HG03342 (cell line): ENCODE results near the gene MAP1LC3B2.

Experiments
- ATAC-seq: cut with Tn5 transposase; IDR thresholded peaks from one replicate; pipeline ENCODE4 v1.9.1; 2021; ENCODE audit warnings: mild to moderate bottlenecking, moderate library complexity; ENCODE audit not compliant: unreplicated experiment

Gene MAP1LC3B2

DNA sequence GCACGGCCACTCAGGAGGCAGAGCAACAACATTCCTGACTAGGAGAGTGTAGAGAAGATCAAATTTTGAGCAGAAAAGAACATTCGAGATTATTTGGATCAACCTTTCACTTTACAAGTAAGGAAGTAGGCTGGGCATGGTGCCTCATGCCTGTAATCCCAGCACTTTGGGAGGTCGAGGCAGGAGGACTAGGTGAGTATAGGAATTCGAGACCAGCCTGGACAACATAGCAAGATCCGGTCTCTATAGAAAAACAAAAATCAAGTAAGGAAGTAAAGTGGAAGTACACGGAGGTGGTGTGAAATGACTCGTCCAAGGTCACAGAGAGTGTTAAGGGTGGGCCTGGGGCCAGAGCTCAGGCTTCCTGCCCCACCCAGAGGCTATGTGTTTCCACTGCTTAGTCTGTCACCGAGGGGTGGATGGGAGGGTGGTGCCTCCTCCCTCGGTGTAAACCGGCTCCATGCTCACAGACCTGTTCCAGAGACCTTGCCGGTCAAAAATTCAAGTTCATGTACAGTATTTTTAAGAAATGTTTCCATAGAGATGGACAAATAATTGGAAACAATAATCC is 51.9 kb downstream of the MAP1LC3B2 start:
- no peak for ATAC-seq

DNA sequence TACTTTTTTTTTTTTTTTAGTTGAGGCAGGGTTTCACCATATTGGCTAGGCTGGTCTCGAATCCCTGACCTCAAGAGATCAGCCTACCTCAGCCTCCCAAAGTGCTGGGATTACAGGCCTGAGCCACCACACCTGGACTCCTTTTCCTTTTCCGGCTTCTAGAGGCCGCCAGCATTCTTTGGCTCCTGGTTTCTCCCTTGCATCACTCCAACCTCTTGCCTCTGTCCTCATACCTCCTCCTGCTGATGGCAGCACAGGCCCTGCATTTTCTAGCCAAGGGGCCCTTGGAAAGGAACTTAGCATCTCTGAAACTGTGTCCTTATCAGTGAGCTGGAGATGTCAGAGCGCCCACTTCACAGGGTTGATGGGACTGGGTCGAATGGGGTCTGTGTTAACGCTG is 53.3 kb downstream of the MAP1LC3B2 start:
- no peak for ATAC-seq

DNA sequence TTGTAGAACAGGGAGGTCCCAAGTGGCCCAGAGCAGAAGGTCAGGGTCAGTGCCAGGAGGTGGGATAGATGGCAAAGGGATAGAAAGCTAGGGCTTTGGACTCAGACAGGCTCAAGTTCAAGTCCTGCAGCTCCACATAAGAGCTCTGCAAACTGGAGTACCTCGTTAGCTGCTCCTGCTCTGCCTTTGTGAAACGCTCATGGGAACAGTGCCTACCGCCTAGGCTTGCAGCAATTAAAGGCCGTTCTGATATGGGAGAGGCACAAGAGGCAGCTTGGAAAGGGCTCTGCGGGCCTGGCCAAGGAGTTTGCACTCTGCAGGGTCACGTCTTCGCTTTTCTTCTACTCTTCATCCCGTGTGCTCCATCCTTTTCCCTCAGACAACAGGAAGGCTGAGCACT is 54.1 kb downstream of the MAP1LC3B2 start:
- no peak for ATAC-seq

DNA sequence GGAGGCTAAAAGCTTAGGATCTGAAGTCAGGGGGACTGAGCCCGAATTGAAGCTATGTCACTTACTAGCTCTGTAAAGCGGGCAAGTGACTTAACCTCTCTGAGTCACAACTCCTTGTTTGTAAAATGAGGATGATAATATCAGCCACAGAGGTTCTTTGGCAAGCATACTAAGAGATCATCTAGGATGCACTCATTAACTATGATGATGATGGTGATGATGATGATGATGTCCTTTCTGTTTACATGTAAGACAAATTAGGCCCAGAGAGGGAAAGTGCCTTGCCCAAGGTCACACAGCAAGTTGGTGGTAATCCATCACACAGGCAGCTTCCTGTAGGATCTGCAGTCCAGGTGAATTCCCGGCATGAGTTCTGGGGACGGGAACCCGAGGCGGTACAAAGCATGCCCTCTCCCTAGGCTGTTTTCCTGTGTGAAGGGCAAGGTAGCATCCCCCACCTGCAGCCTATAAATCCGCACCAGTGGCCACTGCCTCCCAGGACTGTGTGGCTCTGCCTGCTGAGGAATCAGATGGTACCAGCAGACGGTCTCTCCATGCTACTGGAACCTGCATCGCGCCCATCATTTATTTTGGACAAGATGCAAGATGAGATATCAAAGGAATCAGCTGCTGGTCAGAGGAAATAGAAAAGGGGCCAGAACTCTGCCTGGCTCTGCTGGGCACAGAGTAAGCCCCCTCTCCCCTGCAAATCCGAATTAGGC is 55.2 kb downstream of the MAP1LC3B2 start:
- ATAC-seq = no peak

DNA sequence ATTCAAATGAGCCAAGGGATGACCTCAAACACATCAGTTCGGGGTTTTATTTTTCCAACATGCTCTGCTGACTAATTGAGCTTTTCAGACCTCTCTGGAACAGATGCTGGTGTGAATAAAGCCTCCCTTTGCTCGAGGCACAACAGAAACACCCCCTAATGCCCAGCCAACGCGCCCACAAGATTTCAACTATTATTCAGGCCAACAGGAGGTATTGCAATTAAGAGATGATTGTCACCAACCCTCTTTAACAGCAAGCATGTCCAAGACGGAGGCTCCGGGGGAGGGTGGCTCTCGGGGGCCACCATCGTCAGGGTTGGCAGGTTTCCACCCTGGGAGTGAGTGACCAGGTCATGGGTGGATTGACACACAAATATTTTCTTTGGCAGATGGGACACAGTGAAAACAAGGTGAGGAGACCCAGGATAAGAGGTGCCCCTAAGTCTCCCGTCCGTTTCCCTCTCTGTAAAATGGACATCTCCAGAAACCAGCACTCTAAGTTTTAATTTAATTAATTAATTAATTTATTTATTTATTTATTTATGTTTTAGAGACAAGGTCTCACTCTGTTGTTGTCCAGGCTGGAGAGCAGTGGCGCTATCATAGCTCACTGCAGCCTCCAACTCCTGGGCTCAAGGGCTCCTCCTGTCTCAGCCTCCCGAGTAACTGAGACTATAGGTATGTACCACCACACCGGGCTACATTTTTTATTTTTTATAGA is 56.1 kb downstream of the MAP1LC3B2 start:
- no peak for ATAC-seq

DNA sequence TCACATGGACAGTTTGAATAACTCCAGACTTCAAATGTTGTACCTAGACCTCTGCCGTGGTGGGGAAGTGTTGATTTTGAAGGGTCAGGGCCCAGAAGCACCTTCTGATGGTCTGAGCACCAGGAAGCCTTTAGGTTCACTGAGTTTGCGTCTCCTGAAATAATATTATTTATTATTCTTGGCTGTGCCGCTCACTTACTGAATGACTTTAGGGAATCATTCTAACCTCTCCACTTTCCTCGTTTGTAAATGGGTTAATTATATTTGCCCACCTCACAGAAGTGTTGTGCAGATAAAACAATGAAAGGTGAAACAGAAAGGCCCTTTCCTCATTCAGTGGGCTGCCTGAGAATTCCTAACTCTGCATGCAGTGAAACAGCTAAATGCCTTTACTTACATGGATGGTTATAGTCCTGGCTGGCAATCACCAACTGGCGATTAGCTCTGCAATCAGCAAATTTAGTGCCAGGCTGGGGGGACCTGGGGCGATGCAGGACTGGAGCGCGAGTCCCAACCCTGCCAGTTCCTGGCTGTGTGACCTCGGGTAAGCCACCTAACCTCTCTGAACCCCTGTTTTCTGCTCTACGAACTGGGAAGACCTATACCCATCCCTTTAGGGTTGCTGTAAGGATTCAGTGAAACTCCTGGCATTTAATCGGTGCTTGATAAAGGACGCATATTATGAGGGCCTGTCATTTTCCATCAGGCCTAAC is 57.5 kb downstream of the MAP1LC3B2 start:
- no peak for ATAC-seq

DNA sequence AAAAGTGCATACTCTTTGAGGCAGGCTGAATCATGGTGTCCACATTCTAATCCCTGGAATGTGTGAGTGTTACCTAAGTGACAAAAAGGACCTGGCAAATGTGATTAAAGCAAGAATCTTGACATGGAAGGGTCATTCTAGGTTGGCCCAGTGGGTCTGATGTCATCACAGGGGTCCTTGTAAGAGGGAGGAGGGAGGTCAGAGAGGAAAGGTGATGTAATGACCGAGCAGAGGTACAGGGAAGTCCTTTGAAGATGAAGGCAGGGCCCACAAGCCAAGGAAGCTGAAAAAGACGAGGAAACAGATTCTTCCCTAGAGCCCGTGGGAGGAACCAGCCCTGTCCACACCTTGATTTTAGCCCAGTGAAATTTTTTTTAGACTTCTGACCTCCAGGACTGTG is 60.1 kb downstream of the MAP1LC3B2 start:
- no peak for ATAC-seq

DNA sequence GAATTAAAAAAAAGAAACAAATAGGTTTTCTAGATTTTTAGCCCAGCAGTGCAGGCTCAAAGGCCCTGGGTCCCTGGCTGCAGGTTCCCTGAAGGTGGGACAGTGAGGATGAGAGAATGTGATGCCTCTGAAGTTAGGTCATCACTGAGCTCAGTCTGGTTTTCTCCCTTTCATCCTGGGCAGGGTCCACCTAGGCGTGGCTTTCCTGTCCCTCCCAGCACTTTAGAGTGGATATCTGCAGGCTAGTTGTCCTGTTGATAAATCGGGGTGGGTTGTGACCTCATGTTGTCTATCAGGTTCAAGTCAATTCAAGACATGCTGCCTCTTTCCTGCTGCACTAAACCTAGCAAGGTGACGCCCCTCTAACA is 60.9 kb downstream of the MAP1LC3B2 start:
- no peak for ATAC-seq

DNA sequence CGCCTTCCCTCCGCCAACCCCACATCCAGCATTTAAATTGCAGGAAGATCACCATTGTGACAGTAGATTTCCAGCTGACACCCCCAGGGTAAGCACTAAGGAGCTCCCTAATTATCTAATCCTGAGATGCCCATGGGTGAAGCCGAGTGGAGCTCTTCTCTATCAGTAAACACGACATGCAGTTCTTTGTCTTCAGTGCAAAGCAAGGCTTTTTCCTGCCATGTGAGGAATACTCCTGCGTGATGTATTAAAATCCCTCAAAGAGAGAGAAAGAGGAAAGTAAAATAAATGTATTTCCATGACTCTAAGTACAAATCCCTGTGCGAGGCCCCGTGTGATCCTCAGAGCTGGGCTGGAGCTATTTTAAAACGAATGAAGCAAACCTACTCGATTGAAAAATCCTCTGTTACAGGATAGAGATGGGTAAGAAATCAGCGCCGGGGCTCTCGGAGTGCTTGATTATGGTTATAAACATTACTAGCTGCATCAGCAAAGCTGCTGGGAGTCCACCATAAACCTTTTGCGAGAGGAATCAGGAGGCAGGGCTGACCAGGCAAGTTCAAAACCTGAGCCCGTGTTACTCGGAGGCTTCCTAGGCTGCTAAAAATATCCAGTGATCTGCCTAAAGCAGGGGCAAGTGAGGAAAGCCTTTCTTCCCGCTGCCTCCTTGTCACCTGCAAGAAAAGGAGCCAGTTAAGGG is 61.5 kb downstream of the MAP1LC3B2 start:
- ATAC-seq = no peak

DNA sequence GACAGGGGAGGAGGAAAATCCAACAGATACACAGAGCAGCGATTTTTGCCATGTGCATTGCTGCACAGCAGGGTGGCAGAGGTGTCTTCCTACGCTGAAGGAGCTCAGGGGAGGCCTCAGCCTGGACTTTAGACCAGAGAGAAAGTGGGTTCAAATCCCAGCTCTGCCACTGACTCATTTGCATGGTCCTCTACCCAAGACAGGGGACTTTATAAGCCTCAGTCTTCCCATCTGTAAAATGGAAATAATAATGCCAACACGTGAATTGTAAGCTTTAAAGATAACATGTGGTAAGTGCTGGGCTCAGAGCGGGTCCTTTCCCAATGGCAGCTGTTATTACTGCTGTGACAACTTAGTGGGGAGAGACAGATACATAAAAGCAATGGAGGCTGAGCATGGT is 62.0 kb downstream of the MAP1LC3B2 start:
- ATAC-seq = no peak

DNA sequence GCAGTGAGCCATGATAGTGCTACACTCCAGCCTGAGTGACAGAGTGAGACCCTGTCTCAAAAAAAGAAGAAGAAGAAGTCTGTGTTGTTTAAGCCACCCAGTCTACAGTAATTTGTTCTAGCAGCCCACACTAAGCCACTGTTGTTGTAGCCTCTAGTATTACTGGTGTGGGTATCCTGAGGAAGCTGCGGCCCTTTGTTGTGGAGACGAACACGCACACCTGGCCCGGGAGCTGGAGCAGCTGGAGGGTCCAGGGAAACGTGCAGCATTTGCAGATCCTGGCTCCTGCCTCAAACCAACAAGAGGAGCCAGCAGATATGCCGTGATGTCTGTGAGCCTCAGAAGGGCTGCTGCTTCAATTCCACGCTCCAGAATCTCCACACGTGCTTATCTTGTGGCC is 65.3 kb downstream of the MAP1LC3B2 start:
- no peak for ATAC-seq

DNA sequence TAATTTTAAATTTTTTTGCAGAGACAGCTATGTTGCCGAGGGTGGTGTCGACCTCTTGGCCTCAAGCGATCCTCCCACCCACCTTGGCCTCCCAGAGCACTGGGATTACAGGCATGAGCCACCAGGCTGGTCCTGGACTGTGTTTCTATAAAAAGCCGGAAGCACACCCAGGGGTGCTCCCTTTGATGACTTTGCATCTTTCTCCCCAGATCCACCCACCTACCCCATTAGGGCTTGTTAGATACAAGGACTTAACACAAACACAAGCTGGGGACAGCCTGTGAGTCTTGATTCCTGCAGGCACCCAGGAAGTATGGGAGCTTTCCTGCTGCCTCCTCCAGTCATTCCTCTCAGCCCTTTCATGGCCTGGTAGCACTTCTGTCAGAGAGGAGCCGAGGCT is 67.0 kb downstream of the MAP1LC3B2 start:
- no peak for ATAC-seq
